PC-9 (cell line): ENCODE measurements around the gene PLOD2.

ENCODE experiments used
- CTCF ChIP-seq: fragments of 200-600 bp; sonication (generic); conservative IDR thresholded peaks from 2 replicates; pipeline ENCODE4 v1.6.1; 2017; ENCODE audit warnings: mixed run types, antibody characterized with exemption, mild to moderate bottlenecking, moderate library complexity
- EZH2 ChIP-seq: fragments of 200-600 bp; sonication (generic); IDR thresholded peaks from 2 replicates; pipeline ENCODE4 v1.8.0; 2017; ENCODE audit warnings: antibody characterized with exemption, low read depth

GRCh38 chr3:146145642-146146041, 15.3 kb downstream of the PLOD2 start:
- TF ChIP-seq CTCF (no peak), EZH2 (no peak)
